OCI-LY3 (cell line): Measurements from ENCODE around the gene SPECC1.

Experiments used
- H2AFZ ChIP-seq: fragments of 200-600, 300-600 bp; shearing (Covaris generic); 2 replicates; pipeline ENCODE4 v1.6.0; 2014; ENCODE audit warnings: antibody characterized with exemption, low read depth, low read length
- H3K27ac ChIP-seq: fragments of 200-600, 300-600 bp; sonication (generic); 2 replicates; pipeline ENCODE4 v1.5.1; 2014; ENCODE audit warnings: mild to moderate bottlenecking, low read length, moderate library complexity, mixed read lengths
- H3K27me3 ChIP-seq: fragments of 200-600, 300-600 bp; sonication (generic); 2 replicates; pipeline ENCODE4 v1.6.1; 2014; ENCODE audit warnings: low read depth, low read length, mixed read lengths
- H3K36me3 ChIP-seq: fragments of 200-600, 300-600 bp; sonication (generic); replicated peaks from 2 replicates; pipeline ENCODE3; 2014; ENCODE audit warnings: low read depth, low read length, mixed read lengths
- H3K4me1 ChIP-seq: fragments of 300-600, 200-600 bp; sonication (generic); 2 replicates; pipeline ENCODE4 v1.6.1; 2014; ENCODE audit warnings: low read length, mixed read lengths
- H3K4me2 ChIP-seq: fragments of 200-600, 300-600 bp; sonication (generic); 2 replicates; pipeline ENCODE4 v1.6.1; 2014; ENCODE audit warnings: low read length, mixed read lengths
- H3K4me3 ChIP-seq: fragments of 300-600, 200-600 bp; sonication (generic); 2 replicates; pipeline ENCODE4 v1.5.1; 2014; ENCODE audit warnings: antibody characterized with exemption, mild to moderate bottlenecking, low read length, moderate library complexity
- H3K79me2 ChIP-seq: fragments of 300-600, 200-600 bp; shearing (Covaris generic); 2 replicates; pipeline ENCODE4 v1.6.1; 2014; ENCODE audit warnings: mild to moderate bottlenecking, low read length, mixed read lengths
- H3K9ac ChIP-seq: fragments of 300-600, 200-600 bp; shearing (Covaris generic); 2 replicates; pipeline ENCODE4 v1.6.0; 2014; ENCODE audit warnings: mild to moderate bottlenecking, low read length, moderate library complexity
- H3K9me3 ChIP-seq: fragments of 200-600, 300-600 bp; shearing (Covaris generic); 2 replicates; pipeline ENCODE4 v1.6.1; 2014; ENCODE audit warnings: low read length, mixed read lengths; ENCODE audit not compliant: insufficient read depth
- H4K20me1 ChIP-seq: fragments of 200-600, 300-600 bp; sonication (generic); 2 replicates; pipeline ENCODE4 v1.6.1; 2016; ENCODE audit warnings: low read length, mixed read lengths; ENCODE audit not compliant: insufficient read depth
- EZH2phosphoT487 ChIP-seq: fragments of 200-600 bp; shearing (Covaris generic); IDR thresholded peaks from 2 replicates; pipeline ENCODE4 v1.6.1; 2018; ENCODE audit warnings: antibody characterized with exemption, mixed run types, low read depth
- TF ChIP-seq, protein P1 (sequence below): fragments of 200-600, 300-600 bp; sonication (generic); IDR thresholded peaks from 2 replicates; pipeline ENCODE4 v1.5.1; 2014; ENCODE audit warnings: antibody characterized with exemption, low read length, low read depth

The SPECC1 gene

GRCh38 chr17:20243524-20243923 is 234.4 kb downstream of the SPECC1 start:
- H3K4me2 ChIP-seq, result no peak overlapping the region
- TF ChIP-seq, protein P1, sequence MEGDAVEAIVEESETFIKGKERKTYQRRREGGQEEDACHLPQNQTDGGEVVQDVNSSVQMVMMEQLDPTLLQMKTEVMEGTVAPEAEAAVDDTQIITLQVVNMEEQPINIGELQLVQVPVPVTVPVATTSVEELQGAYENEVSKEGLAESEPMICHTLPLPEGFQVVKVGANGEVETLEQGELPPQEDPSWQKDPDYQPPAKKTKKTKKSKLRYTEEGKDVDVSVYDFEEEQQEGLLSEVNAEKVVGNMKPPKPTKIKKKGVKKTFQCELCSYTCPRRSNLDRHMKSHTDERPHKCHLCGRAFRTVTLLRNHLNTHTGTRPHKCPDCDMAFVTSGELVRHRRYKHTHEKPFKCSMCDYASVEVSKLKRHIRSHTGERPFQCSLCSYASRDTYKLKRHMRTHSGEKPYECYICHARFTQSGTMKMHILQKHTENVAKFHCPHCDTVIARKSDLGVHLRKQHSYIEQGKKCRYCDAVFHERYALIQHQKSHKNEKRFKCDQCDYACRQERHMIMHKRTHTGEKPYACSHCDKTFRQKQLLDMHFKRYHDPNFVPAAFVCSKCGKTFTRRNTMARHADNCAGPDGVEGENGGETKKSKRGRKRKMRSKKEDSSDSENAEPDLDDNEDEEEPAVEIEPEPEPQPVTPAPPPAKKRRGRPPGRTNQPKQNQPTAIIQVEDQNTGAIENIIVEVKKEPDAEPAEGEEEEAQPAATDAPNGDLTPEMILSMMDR, result no peak
- TF ChIP-seq EZH2phosphoT487, result no peak

GRCh38 chr17:20244671-20245070 is 235.5 kb downstream of the SPECC1 start:
- Histone ChIP-seq H3K27ac (no peak overlapping the region), H3K4me1 (no peaks in the 10 kb centered on the region), H3K9me3 (no peaks in the 10 kb centered on the region), H3K4me3 (no peak overlapping the region), H3K36me3 (no peaks in the 10 kb centered on the region), H2AFZ (no peak overlapping the region), H3K4me2 (no peak overlapping the region), H4K20me1 (no peaks in the 10 kb centered on the region), H3K27me3 (no peaks in the 10 kb centered on the region), H3K79me2 (no peaks in the 10 kb centered on the region), H3K9ac (no peak overlapping the region)
- no peak for TF ChIP-seq EZH2phosphoT487
- TF ChIP-seq, protein P1, result no peak

More at GRCh38 chr17:20243524-20243923, 234.4 kb downstream of the SPECC1 start:
- Histone ChIP-seq H3K4me3 (no peak overlapping the region), H3K9me3 (no peaks in the 10 kb centered on the region), H3K79me2 (no peaks in the 10 kb centered on the region), H3K27me3 (no peaks in the 10 kb centered on the region), H3K36me3 (no peaks in the 10 kb centered on the region), H3K9ac (no peak overlapping the region), H2AFZ (no peak overlapping the region), H3K4me1 (no peaks in the 10 kb centered on the region), H3K27ac (no peak overlapping the region), H4K20me1 (no peaks in the 10 kb centered on the region)

DNA sequence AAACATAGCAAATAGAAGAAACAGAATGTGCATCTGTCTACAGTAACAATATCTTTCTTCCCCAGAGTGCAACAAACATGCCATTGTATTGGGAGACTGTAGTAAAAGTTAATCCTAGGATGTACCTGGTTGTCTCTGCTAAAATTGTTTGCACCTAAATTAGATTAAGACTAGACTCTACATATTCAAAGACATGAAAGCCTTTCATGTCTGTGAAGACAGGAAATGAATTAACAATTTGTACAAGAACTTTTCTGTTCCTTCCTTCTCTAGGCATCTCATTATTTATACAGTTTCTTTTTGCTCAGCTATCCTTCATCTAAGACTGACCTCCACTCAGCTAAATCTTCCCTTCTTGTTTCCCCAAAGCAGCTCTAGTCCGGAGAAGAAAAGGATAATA is 237.5 kb downstream of the SPECC1 start:
- H3K27ac ChIP-seq, result no peak overlapping the region
- no peaks in the 10 kb centered on the region for H3K9me3 ChIP-seq
- no peaks in the 10 kb centered on the region for H3K36me3 ChIP-seq
- TF ChIP-seq, protein P1, result no peak
- no peak for TF ChIP-seq EZH2phosphoT487
- no peaks in the 10 kb centered on the region for H4K20me1 ChIP-seq
- H3K4me1 ChIP-seq, result no peaks in the 10 kb centered on the region
- H3K79me2 ChIP-seq, result no peaks in the 10 kb centered on the region
- H3K4me3 ChIP-seq, result no peak overlapping the region
- H3K9ac ChIP-seq, result no peak overlapping the region
- H2AFZ ChIP-seq, result no peak overlapping the region
- no peaks in the 10 kb centered on the region for H3K27me3 ChIP-seq
- no peak overlapping the region for H3K4me2 ChIP-seq

DNA sequence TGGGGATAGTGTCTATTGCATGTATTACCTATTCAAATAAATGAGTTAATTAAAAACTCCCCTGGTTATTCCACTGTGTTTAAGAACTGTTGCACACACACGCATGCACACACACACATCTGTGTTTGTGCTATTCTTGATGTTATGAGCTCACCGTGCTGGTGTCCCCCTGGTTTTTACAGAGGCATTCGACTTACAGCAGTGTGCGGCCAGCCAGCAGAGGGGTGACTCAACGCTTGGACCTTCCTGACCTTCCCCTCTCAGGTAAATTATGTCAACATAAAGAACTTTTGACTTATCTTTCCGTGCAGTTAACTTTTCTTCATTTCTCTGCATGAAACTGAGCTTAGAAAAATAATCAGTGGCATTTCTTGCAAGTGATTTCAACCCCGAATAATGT is 244.2 kb downstream of the SPECC1 start:
- Histone ChIP-seq H3K36me3 (no peaks in the 10 kb centered on the region), H3K4me3 (no peak overlapping the region), H3K4me2 (no peak overlapping the region), H3K4me1 (no peaks in the 10 kb centered on the region), H3K9ac (no peak overlapping the region), H2AFZ (no peak overlapping the region), H3K27me3 (no peaks in the 10 kb centered on the region), H4K20me1 (no peaks in the 10 kb centered on the region), H3K9me3 (no peaks in the 10 kb centered on the region), H3K27ac (no peak overlapping the region), H3K79me2 (no peaks in the 10 kb centered on the region)
- TF ChIP-seq EZH2phosphoT487, result no peak
- TF ChIP-seq, protein P1, result no peak
